GM23248 (cell line): ENCODE results near the gene SLC5A5. TPM values are rescaled to one million over a fixed set of nuclear protein-coding genes. Genes with fewer than 3 reads are reported as not detected.

Source experiments
- DNase-seq: peaks from one replicate; pipeline ENCODE4 v3.0.0-alpha.2; 2015
- H2AFZ ChIP-seq: fragments of 200-600 bp; sonication (generic); 2 replicates; pipeline ENCODE4 v1.6.1; 2016; ENCODE audit warnings: antibody characterized with exemption
- H3F3A ChIP-seq: fragments of 200-600 bp; sonication (generic); 2 replicates; pipeline ENCODE4 v1.6.1; 2016; ENCODE audit warnings: mild to moderate bottlenecking, antibody characterized with exemption, mixed run types; ENCODE audit not compliant: insufficient read depth
- H3K27ac ChIP-seq: fragments of 200-600 bp; sonication (generic); 2 replicates; pipeline ENCODE4 v1.5.1; 2016; ENCODE audit warnings: mild to moderate bottlenecking
- H3K27me3 ChIP-seq: fragments of 200-600 bp; sonication (generic); replicated peaks from 2 replicates; pipeline ENCODE4 v1.6.1; 2016; ENCODE audit warnings: mild to moderate bottlenecking; ENCODE audit not compliant: insufficient read depth
- H3K36me3 ChIP-seq: fragments of 200-600 bp; sonication (generic); 2 replicates; pipeline ENCODE4 v1.6.1; 2016; ENCODE audit warnings: low read depth, mild to moderate bottlenecking
- H3K4me1 ChIP-seq: fragments of 200-600 bp; sonication (generic); 2 replicates; pipeline ENCODE4 v1.6.1; 2016; ENCODE audit warnings: mild to moderate bottlenecking; ENCODE audit not compliant: insufficient read depth
- H3K4me2 ChIP-seq: fragments of 200-600 bp; sonication (generic); one replicate; pipeline ENCODE4 v1.6.1; 2016; ENCODE audit warnings: mild to moderate bottlenecking; ENCODE audit not compliant: unreplicated experiment
- H3K4me3 ChIP-seq: fragments of 200-600 bp; sonication (generic); 2 replicates; pipeline ENCODE4 v1.5.1; 2016; ENCODE audit warnings: mild to moderate bottlenecking
- H3K79me2 ChIP-seq: fragments of 200-600 bp; sonication (generic); 2 replicates; pipeline ENCODE4 v1.6.1; 2016; ENCODE audit warnings: mild to moderate bottlenecking; ENCODE audit not compliant: insufficient read depth
- H3K9ac ChIP-seq: fragments of 200-600 bp; sonication (generic); 2 replicates; pipeline ENCODE4 v1.6.1; 2016; ENCODE audit warnings: mild to moderate bottlenecking
- H3K9me2 ChIP-seq: fragments of 200-600 bp; sonication (generic); 2 replicates; pipeline ENCODE4 v1.6.1; 2016; ENCODE audit warnings: mixed run types, mild to moderate bottlenecking, moderate library complexity; ENCODE audit not compliant: insufficient read depth
- H3K9me3 ChIP-seq: fragments of 200-600 bp; sonication (generic); one replicate; pipeline ENCODE4 v1.6.1; 2017; ENCODE audit warnings: low read depth
- H4K20me1 ChIP-seq: fragments of 200-600 bp; sonication (generic); 2 replicates; pipeline ENCODE4 v1.6.0; 2016; ENCODE audit not compliant: insufficient read depth
- EZH2 ChIP-seq: fragments of 200-600 bp; sonication (generic); IDR thresholded peaks from 2 replicates; pipeline ENCODE4 v1.6.1; 2018; ENCODE audit warnings: antibody characterized with exemption, mild to moderate bottlenecking; ENCODE audit not compliant: insufficient read depth, poor library complexity, severe bottlenecking
- EZH2phosphoT487 ChIP-seq: fragments of 200-600 bp; sonication (generic); IDR thresholded peaks from 2 replicates; pipeline ENCODE4 v1.6.1; 2018; ENCODE audit warnings: antibody characterized with exemption, moderate library complexity, mild to moderate bottlenecking, low read depth; ENCODE audit not compliant: insufficient read depth
- WGBS, 2 experiments: methylation state at CpG; one replicate each; pipeline ENCODE4 v1.1.6; 2015 to 2017; ENCODE audit warnings: low lambda C conversion rate in 2 of 2, low coverage in 1 of 2; ENCODE audit errors: missing lambda C conversion rate in 2 of 2; 5-methylcytosine and 5-hydroxymethylcytosine counted together
- in situ Hi-C: fragments of 300-500 bp; cut with MboI; formaldehyde crosslinking; loops from 2 replicates; pipeline ENCODE4 v1.15.0; 2020
- polyA plus RNA-seq: library from polyadenylated mRNA; unstranded; fragments of >200 nt; fragmentation: Nextera tagmentation; extraction: Ambion mirVana; gene quantifications from 2 replicates; pipeline ENCODE4 v1.2.1, GENCODE V29; 2016
- total RNA-seq: library from RNA; depleted of rRNA; stranded (reverse); fragments of >200 nt; shearing (Covaris generic); gene quantifications from 2 replicates; pipeline ENCODE4 v1.2.3, GENCODE V29; 2014

Gene SLC5A5
- total and polyA plus RNA-seq, 2 experiments from 2014 or later = not detected

GRCh38 chr19:17872251-17873001 is 681 bp downstream of the SLC5A5 start:
- Histone ChIP-seq H3K36me3 (no peaks in the 10 kb centered on the region), H3K9me2 (no peaks in the 10 kb centered on the region), H3K27ac (no peak overlapping the region), H3K4me2 (no peak overlapping the region), H3K79me2 (no peaks in the 10 kb centered on the region), H3K9me3 (no peaks in the 10 kb centered on the region), H3F3A (no peaks in the 10 kb centered on the region), H3K4me1 (no peaks in the 10 kb centered on the region), H3K9ac (no peak overlapping the region), H2AFZ (no peak overlapping the region), H3K27me3 (peaks cover 38% of the 10 kb centered on the region), H3K4me3 (no peak overlapping the region), H4K20me1 (no peaks in the 10 kb centered on the region)
- in situ Hi-C loops = no loop called here
- DNase-seq = no peak
- 6 to 12% methylated on average over 38 to 40 of the region's 61 CpGs for WGBS, 2 experiments
- TF ChIP-seq EZH2 (peak; percentile 48), EZH2phosphoT487 (0 out of 2 replicates have a peak, but pooled peaks have one; percentile 36)

GRCh38 chr19:17873786-17874757 is 2.3 kb downstream of the SLC5A5 start:
- in situ Hi-C loops = no loop called here
- no peaks in the 10 kb centered on the region for H3K9me3 ChIP-seq
- no peak overlapping the region for H3K27ac ChIP-seq
- DNase-seq = peak; percentile 69
- no peaks in the 10 kb centered on the region for H3K79me2 ChIP-seq
- H3K9ac ChIP-seq = no peak overlapping the region
- no peaks in the 10 kb centered on the region for H3K9me2 ChIP-seq
- no peaks in the 10 kb centered on the region for H3K4me1 ChIP-seq
- H3K4me3 ChIP-seq = no peak overlapping the region
- H3K27me3 ChIP-seq = peaks cover 38% of the 10 kb centered on the region
- no peaks in the 10 kb centered on the region for H3F3A ChIP-seq
- no peaks in the 10 kb centered on the region for H4K20me1 ChIP-seq
- no peak overlapping the region for H3K4me2 ChIP-seq
- TF ChIP-seq EZH2phosphoT487 (no peak), EZH2 (no peak)
- no peak overlapping the region for H2AFZ ChIP-seq
- WGBS, 2 experiments = 8 to 9% methylated on average over 49 to 60 of the region's 63 CpGs
- no peaks in the 10 kb centered on the region for H3K36me3 ChIP-seq

DNA sequence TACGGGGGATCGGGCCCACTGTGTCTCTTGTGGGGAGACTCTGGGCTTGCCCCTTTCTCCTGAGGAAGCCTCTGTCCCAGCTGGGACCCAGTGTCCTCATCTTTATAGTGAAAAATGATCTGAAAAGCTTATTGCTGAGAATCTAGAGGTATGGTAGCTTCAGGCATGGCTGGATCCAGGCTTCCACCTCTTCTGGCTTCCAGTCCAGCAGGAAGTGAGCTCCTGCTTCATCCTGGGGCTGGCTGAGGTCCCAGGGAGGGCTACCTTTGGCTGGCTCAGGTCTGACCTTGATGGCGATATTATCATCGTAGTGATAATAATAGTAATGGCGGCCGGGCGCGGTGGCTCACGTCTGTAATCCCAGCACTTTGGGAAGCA is 3.0 kb downstream of the SLC5A5 start:
- no peaks in the 10 kb centered on the region for H3K4me1 ChIP-seq
- no peaks in the 10 kb centered on the region for H3K9me2 ChIP-seq
- H3K79me2 ChIP-seq = no peaks in the 10 kb centered on the region
- H4K20me1 ChIP-seq = no peaks in the 10 kb centered on the region
- peaks cover 38% of the 10 kb centered on the region for H3K27me3 ChIP-seq
- no peak overlapping the region for H3K9ac ChIP-seq
- no peak overlapping the region for H3K4me2 ChIP-seq
- 68 to 82% methylated on average over 5 to 9 of the region's 9 CpGs for WGBS, 2 experiments
- H3F3A ChIP-seq = no peaks in the 10 kb centered on the region
- TF ChIP-seq EZH2 = no peak
- TF ChIP-seq EZH2phosphoT487 = no peak
- H3K27ac ChIP-seq = no peak overlapping the region
- H3K36me3 ChIP-seq = no peaks in the 10 kb centered on the region
- in situ Hi-C loops = no loop called here
- H2AFZ ChIP-seq = no peak overlapping the region
- H3K4me3 ChIP-seq = no peak overlapping the region
- DNase-seq = no peak
- no peaks in the 10 kb centered on the region for H3K9me3 ChIP-seq

- H3K4me2 ChIP-seq = no peak overlapping the region
- TF ChIP-seq EZH2 (no peak), EZH2phosphoT487 (no peak)
- in situ Hi-C loops = no loop called here
- H3K4me3 ChIP-seq = no peak overlapping the region
- H3K4me1 ChIP-seq = no peaks in the 10 kb centered on the region
- no peak overlapping the region for H3K27ac ChIP-seq
- H3K9me3 ChIP-seq = no peaks in the 10 kb centered on the region
- WGBS, 2 experiments = 77 to 86% methylated on average over 16 of the region's 16 CpGs
- no peak overlapping the region for H3K9ac ChIP-seq
- no peaks in the 10 kb centered on the region for H3K79me2 ChIP-seq
- no peaks in the 10 kb centered on the region for H3K9me2 ChIP-seq
- H3F3A ChIP-seq = no peaks in the 10 kb centered on the region
- no peak overlapping the region for H2AFZ ChIP-seq
- no peaks in the 10 kb centered on the region for H3K36me3 ChIP-seq
- DNase-seq = no peak
- no peaks in the 10 kb centered on the region for H4K20me1 ChIP-seq
- H3K27me3 ChIP-seq = peaks cover 17% of the 10 kb centered on the region
These were observed 6.0 kb downstream of the SLC5A5 start for GRCh38 chr19:17877696-17878095.
